Measurements from ENCODE around the gene CXorf51A.
"Not testable (repeated sequence)": the region's sequence is repeated elsewhere in the genome, so short reads cannot be mapped to it uniquely, and the experiment has no call there.

GRCh38 chrX:146814644-146815043, at the start of gene CXorf51A:
- TF ChIP-seq, protein P1, sequence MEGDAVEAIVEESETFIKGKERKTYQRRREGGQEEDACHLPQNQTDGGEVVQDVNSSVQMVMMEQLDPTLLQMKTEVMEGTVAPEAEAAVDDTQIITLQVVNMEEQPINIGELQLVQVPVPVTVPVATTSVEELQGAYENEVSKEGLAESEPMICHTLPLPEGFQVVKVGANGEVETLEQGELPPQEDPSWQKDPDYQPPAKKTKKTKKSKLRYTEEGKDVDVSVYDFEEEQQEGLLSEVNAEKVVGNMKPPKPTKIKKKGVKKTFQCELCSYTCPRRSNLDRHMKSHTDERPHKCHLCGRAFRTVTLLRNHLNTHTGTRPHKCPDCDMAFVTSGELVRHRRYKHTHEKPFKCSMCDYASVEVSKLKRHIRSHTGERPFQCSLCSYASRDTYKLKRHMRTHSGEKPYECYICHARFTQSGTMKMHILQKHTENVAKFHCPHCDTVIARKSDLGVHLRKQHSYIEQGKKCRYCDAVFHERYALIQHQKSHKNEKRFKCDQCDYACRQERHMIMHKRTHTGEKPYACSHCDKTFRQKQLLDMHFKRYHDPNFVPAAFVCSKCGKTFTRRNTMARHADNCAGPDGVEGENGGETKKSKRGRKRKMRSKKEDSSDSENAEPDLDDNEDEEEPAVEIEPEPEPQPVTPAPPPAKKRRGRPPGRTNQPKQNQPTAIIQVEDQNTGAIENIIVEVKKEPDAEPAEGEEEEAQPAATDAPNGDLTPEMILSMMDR (IDR thresholded peaks at IDR 0.05): not testable (repeated sequence)
- TF ChIP-seq POLR2AphosphoS5, POLR2A (IDR thresholded peaks at IDR 0.05): not testable (repeated sequence)
